B cell (primary cell): ENCODE data around the gene RRAS2.

Source experiments
- CTCF ChIP-seq: fragments of 200-600 bp; IDR thresholded peaks from one replicate; pipeline ENCODE4 v1.8.0; 2022; ENCODE audit warnings: antibody characterized with exemption, mild to moderate bottlenecking
- EZH2 ChIP-seq: IDR thresholded peaks from 2 replicates; pipeline ENCODE4 v1.6.1; 2012; ENCODE audit warnings: borderline replicate concordance, low read depth, mild to moderate bottlenecking, moderate library complexity, low read length; ENCODE audit not compliant: insufficient read depth, poor library complexity, severe bottlenecking

- TF ChIP-seq CTCF (no peak), EZH2 (no peak)
Observed at GRCh38 chr11:14380125-14380936, 21.3 kb upstream of the RRAS2 start.
